GM21423 (cell line): Measurements from ENCODE around the gene TRAF3IP1.
"Not testable (repeated sequence)": the region's sequence is repeated elsewhere in the genome, so short reads cannot be mapped to it uniquely, and the experiment has no call there.

Experiments
- ATAC-seq: cut with Tn5 transposase; IDR thresholded peaks from one replicate; pipeline ENCODE4 v1.9.1; 2021; ENCODE audit warnings: mild to moderate bottlenecking, moderate library complexity; ENCODE audit not compliant: unreplicated experiment

TRAF3IP1 gene

DNA sequence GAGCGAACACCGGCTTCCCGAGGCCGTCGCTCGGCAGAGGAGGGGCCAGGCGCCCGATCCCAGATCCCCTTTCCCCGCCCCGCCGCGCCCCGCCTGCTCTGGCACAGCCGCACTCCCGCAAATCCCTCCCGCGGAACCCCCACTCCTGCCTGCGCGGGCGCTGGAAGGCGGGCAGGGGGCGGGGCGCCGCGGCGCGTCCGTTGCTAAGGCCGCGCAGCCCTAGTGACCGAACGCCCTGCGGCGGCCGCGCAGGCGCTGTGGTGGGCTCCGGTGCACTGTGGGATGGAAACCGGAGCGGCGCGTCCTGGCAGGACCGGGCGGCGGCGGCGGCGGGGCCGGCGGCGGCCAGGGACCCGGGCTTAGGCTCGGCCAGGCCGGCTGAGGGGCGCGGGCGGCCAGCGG lies at the start of gene TRAF3IP1:
Gene TRAF3IP1 (plus strand): TSS at position 273 of the 402 bp plus-strand sequence. CDS start 145 bp downstream, outside the sequence.
- ATAC-seq, result peak; percentile 99

DNA sequence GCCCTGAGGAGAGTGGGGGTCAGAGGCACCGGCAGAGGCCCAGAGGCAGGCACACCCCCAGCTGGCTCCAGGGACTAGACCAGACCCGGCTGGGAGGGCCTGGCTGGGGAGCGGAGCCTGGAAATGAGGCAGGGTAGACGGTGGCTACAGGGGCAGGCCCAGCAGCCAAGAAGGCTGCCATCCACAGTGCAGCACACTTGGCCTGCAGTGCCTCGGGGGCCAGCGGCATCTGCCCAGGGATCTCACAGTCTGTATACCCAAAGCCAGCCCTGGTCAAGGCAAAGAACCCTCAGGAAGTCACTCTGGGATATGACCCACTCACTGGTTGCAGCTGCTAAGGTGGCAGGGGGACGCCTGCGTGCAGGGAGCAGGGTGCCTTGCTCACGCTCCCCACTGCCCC lies 49.7 kb upstream of the TRAF3IP1 start:
- ATAC-seq, result no peak

- no peak for ATAC-seq
Measured at GRCh38 chr2:238271061-238271554, 49.2 kb upstream of the TRAF3IP1 start.

- ATAC-seq, result not testable (repeated sequence)
Measured at GRCh38 chr2:238271686-238272085, 48.6 kb upstream of the TRAF3IP1 start.

- no peak for ATAC-seq
Measured at GRCh38 chr2:238272156-238272555, 48.2 kb upstream of the TRAF3IP1 start.

DNA sequence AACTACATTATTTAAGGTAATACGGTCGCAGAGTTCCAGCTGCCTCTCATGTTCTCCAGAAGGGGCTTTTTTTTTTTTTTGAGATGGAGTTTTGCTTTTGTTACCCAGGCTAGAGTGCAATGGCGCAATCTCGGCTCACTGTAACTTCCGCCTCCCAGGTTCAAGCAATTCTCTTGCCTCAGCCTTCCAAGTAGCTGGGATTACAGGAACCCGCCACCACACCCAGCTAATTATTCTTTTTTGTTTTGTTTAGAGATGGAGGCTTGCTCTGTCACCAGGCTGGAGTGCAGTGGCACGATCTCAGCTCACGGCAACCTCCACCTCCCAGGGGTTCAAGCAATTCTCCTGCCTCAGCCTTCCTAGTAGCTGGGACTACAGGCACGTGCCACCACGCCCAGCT lies 46.9 kb upstream of the TRAF3IP1 start:
- not testable (repeated sequence) for ATAC-seq

GRCh38 chr2:238274152-238274865 lies 46.0 kb upstream of the TRAF3IP1 start:
- no peak for ATAC-seq

DNA sequence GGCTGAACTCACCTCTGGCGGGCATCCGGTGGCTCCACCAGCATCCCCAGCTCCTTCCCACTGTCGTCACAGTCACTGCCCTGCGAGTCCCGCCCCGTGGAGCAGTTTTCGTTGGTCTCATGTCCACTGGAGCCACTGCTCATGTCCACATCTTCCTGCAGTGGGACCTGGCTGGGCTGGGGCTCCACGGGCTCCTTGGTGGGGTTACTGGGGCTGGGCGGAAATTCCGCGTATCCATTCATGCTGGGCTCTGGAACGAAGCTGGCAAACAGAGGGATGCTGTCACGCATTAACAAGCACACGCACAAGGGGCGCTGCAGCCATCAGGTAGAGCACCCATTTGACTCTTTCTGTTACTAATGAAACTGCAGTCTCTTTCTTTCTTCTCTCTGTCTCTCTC lies 42.6 kb upstream of the TRAF3IP1 start:
- ATAC-seq, result no peak

- ATAC-seq, result no peak
Measured at GRCh38 chr2:238278626-238279323, 41.5 kb upstream of the TRAF3IP1 start.

DNA sequence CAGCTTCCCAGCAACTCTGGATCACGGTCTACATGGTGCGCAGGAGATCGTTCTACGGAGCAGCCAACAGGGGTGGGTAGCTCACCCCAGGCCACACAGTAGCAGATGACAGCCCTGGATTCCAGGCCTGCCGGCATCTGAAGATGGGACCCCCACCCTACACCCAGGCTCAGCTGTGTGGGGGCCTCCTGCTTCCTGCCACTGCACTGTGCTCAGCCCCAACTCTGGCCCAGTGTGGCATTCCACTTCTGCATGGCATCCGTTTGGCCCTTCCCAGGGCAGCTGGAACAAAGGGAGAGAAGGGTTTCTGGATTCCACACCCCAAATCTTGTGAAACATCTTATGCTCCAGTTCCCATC lies 41.0 kb upstream of the TRAF3IP1 start:
- no peak for ATAC-seq

- ATAC-seq, result no peak
Measured at GRCh38 chr2:238280083-238280825, 40.1 kb upstream of the TRAF3IP1 start.

- ATAC-seq, result no peak
Measured at GRCh38 chr2:238281826-238282480, 38.4 kb upstream of the TRAF3IP1 start.

DNA sequence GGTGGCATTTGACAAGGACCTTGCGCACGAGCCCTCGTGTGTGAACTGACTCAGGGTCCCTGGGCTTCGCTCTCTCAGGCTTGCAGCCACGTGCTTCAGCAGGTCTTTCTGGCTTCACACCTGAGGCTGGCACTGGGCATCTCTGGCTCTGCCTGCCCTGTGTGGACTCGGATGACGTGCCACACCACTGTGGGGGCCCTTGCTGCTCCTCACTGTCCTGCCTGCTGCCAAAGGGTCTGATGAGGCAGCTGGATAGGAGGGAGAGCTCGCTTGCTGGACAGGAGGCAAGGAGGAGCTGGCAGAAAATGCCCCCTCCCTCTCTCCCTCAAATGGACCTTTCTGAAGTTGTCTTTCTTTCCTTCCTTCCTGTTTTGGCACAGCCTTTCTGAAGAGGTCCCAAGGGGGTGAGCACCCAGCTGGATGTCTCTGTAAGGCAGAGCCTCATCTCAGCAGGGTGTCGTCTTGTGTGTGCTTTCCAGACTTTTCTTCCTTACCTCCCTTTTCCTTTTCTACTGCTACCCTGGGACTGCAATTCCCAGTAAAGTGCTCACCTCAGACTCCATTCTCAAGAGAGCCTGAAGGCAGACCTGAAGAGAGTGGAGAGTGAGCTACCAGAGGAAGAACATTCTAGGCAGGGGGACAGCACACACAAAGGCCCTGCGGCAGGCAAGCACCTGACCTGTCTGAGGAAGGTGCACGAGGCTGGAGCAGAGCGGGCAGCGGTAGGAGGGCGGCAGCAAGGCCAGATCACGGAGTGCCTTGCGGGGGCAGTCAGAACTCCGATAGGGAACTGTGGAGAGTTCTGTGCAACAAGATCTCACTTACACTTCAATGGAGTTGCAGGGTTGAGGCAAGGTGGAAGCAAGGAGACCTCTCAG lies 37.2 kb upstream of the TRAF3IP1 start:
- no peak for ATAC-seq

DNA sequence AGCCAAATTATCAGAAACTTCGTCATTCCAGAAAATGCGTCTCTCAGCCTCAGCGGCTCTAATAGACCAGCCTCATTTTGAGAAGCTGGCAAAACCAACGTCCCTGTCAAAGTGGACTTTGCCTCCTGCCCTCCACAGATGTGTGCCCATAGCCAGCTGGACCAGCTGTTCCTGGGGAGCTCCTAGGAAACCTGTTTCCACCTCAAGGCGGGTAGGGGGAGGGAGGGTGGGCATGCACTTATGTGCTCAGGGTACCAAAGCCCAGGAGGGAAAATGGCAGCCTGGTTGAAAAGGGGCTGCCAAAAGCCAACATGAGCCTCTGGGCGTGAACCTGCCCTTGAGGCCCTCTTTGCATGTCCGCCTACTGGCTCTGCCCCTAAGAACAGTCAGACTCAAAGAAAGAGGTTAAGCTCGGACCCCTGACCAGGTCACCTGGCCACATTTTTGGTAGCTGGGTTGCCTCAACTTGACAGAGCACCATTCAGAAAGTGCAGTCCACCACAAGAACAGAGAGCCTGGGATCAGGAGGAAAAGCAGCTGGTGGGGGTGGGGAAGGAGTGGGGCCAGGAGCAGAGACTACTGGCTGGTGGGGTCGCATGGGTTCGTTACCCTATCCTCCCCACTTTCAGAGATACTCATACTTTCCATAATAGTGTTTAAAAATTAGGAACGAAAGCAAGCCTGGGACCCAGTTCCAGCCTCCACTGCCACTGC lies 35.4 kb upstream of the TRAF3IP1 start:
- ATAC-seq, result no peak

DNA sequence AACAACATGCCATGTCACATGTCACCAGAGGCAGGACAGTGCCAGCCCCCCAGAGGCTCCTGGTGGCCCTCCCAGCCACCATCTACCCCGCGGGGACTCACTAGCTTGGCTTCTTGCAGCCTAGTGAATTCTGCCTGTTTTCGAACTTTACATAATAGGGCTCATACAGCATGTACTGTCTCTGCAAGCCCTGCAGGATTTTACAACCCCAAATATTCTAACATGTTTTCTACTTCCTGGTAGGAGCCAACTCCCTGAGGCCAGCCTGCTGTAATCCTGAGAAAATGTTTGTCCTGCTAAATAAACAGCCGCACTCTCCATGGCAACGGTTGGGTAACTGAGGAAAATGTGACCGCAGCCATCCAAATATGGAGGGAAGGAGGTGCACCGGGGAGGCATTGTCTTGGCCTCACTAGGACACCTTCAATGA lies 34.6 kb upstream of the TRAF3IP1 start:
- ATAC-seq, result no peak

DNA sequence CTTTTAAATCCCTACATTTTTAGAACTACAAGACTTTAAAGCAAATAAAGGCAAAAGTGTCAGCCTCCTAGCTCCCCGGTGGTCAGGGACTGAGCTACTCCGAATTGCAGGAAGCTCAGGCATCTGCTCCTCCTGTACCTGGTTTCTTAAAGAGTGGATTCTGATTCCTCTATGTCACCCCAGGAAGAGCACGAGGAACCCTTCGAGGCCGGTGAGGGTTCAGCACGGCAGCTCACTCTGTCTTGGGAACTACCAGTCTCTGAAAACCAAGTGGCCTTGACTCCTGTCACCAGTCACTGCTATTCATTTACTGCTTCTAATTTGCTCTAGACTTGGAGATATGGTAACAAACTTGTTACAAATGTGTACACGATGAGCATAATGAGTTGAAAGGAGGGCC lies 34.2 kb upstream of the TRAF3IP1 start:
- no peak for ATAC-seq

- no peak for ATAC-seq
Measured at GRCh38 chr2:238286551-238286950, 33.8 kb upstream of the TRAF3IP1 start.

- no peak for ATAC-seq
Measured at GRCh38 chr2:238286987-238287736, 33.2 kb upstream of the TRAF3IP1 start.
